Measurements from ENCODE around the gene OSBPL3.
A peak's percentile ranks its signal among the peaks of the same experiment; 100 is the strongest.
"Not testable (repeated sequence)": the region's sequence is repeated elsewhere in the genome, so short reads cannot be mapped to it uniquely, and the experiment has no call there.

OSBPL3 gene

DNA sequence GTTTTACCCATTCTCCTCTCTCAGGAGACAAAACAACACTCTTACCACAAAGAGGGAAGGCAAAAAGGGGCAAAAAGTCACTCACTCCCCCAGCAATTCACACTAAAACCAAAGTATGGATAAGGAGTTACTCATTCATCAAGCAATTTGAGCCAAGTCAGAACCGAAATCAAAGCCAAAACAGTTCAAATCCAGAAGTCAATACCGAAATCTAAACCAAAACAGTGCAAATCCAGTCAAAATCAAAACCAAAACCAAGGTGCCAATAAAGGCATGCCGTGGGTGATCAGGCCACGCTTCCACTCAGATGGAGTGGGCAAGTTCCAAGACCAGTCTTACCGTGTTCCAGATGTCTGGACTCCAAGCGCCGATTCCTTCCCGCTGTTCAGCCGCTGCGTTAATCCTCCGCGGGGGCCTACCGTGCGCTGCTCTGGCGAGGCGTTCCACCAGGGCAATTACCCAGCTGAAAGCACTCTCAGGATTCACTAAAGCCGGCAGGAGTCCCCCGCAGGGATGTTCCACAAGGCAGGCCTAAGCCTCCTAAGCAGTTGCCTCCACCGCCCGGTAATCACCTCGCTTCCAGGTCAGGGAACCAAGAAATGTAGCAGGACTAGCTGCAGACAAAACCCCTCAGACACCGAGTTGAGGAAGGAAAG is 185.1 kb downstream of the OSBPL3 start:
- not testable (repeated sequence) for DNase-seq (ENCODE audit: low read depth in 2 of 2)

DNA sequence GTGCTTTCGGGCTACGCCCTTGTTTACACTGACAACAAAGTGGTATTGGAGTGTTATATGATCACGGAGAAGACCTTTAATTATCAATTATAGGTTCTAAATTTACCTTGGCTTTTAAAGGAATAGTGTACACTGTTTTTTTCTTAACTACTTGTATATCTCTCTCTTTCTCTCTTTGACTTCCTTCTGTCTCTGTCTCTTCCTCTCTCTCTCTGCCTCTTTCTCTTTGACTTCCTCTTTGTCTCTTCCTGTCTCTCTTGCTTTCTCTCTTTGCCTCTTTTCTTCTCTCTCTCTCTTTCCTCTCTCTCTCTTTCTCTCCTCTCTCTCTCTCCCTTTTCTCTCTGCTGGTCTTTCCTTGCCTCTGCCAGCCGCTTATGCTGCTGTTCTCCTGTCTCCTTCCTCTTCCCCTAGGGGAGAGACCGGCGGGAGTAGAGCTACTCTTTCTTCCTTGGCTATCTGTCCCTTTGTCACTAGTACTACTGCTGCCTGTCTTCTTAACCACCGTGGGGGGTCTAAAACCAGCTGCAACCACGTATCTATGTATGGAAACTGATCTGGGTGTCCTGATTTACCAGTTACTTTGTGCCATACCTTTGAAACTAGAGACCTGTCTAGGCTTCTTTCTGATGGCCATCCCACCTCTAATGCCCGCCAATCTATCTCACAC is 185.9 kb downstream of the OSBPL3 start:
- no peak for DNase-seq (ENCODE audit: low read depth in 2 of 2)

DNA sequence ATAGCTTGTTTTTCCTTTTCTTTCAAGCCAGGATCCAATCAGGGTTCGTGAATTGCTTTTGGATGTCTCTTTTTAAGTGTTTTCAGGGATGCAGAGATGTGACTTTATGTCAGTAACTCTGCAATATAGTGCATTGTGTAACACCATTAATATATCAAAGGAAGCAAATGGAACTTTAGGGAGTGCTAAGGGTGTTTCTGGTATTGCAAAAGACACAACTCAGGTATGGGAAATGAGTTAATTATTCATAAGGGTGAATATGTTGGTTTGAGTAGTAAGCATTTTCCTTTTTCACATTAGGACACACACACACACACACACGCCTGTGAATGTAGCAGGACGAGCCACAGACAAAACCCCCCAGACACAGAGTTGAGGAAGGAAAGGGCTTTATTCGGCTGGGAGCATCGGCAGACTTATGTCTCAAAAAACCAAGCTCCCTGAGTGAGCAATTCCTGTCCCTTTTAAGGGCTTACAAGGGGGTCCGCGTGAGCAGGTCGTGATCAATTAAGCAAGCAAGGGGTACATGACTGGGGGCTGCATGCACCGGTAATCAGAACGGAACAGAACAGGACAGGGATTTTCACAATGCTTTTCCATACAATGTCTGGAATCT is 190.9 kb downstream of the OSBPL3 start:
- DNase-seq (ENCODE audit: low read depth in 2 of 2): no peak

DNA sequence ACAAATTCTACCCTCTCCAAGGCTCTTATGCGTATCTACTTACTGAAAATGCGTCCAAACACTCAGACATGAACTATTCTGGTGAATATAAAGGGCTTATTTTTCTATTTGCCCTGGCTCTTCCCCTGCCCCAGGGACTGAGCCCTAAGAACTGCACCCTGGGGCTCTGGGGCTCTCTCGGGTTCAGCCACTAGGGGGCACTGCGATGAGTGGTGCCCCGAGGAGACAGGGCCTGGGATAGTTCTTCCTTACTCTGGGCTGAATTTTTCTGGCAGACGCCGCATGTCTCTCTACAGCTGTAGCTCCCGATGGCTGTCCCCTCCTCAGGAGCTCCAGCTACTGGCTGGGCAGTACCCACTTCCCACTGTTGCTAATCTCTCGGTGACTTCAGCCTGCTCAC is 191.9 kb downstream of the OSBPL3 start:
- no peak for DNase-seq (ENCODE audit: low read depth in 2 of 2)

DNA sequence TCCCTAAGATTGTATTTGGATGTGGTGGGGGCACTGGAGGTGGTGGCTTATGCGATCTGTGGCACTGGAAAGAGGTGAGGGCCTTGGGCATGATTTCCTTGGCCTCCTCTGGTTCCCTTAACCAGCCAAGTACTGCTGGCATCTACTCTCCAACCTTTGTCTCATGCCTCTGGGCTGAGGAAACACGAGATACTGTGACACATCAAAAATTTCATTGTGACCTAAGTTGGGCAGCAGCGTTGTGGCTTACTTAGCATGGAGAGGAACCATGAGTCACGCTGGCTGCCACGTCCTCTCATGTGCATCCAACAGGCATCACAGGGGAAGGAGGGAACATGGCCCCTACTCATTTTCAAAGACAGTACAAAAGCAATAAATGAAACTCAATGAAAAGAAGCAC is 193.0 kb downstream of the OSBPL3 start:
- DNase-seq (ENCODE audit: low read depth in 2 of 2): peak; percentile 60 to 62

DNA sequence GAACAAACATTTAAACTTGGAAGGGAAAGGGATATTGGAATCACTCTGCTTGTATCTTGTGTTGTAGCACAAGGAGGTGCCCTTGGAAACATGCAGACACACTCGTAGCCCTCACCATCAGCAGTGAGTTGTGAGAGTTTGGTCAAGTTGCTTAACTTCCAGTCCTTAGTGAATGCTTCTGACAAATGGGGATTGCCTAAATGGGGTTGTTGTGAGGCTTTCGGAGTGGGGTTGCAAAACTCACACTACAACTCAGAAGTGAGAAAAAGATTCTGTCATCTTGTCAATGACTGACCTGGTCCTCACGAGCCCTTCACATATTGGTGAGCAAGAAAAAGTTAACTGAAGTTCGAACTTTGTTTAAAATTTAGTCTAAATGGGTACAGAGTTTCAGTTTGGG is 193.7 kb downstream of the OSBPL3 start:
- no peak for DNase-seq (ENCODE audit: low read depth in 2 of 2)

DNA sequence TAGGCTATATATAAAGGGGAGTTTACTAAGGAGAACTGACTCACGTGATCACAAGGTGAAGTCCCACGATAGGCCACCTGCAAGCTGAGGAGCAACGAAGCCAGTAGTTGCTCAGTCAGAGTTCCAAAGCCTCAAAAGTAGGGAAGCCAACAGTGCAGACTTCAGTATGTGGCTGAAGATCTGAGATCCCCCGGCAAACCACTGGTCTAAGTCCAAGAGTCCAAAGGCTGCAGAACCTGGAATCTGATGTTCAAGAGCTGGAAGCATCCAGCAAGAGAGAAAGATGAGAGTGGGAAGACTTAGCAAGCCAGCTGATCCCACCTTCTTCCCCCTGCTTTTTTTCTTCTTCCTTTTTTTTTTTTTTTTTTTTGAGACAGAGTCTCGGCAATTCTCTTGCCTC is 195.7 kb downstream of the OSBPL3 start:
- no peak for DNase-seq (ENCODE audit: low read depth in 2 of 2)

DNA sequence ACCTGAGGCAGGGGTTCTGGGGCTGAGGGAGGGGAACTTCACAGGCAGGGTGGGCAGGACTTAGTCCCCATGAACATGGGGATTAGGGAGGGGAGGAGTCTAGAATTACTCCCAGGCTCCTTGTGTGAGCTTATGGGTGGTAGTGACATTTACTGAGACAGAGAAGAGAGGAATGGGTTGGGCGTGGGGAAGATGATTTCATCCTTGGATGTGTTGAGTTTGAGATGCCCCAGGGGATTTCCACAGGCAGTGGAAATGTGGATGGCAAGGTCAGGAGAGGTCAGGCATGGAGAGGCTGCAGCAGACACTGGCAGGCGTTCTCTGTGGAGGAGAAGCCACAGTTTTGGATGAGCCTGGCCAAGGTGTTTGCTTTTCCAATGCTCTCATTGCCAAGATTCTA is 196.3 kb downstream of the OSBPL3 start:
- DNase-seq (ENCODE audit: low read depth in 2 of 2): no peak

DNA sequence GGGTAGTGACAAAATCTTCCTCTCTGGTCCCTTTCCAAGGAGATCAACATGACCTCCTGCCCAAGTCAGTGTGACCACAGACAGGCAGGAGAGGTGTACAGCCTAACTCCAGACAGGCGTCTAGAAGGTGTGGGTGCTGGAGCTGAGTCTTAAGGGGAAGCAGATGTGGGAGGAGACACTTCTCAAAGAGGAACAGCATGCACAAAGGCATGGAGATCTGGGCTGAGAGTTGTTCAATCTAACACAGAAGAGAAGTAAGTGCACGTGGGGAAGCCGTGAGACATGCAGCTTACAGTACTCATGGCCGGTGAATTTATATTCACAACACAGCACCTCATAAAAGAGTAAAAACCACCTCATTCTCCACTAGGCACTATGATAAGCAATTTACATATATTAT is 198.9 kb downstream of the OSBPL3 start:
- DNase-seq (ENCODE audit: low read depth in 2 of 2): no peak

DNA sequence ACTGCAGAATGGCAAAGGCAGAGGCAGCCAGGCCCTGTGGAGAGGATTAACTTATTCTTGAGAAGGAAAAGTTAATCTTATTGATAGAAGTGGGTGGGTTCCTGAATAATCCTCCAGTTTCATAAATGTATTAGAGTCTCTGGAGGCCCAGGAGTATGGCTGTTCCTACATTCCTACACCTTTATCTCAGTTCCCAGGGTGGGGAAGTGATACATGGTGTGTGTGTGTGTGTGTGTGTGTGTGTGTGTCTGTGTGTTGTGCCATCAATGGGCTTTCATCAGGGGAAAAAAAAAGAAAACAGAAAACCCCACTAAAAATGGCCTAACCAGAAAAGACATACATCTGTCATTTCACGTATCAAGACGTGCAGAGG is 200.7 kb downstream of the OSBPL3 start:
- no peak for DNase-seq (ENCODE audit: low read depth in 2 of 2)

DNA sequence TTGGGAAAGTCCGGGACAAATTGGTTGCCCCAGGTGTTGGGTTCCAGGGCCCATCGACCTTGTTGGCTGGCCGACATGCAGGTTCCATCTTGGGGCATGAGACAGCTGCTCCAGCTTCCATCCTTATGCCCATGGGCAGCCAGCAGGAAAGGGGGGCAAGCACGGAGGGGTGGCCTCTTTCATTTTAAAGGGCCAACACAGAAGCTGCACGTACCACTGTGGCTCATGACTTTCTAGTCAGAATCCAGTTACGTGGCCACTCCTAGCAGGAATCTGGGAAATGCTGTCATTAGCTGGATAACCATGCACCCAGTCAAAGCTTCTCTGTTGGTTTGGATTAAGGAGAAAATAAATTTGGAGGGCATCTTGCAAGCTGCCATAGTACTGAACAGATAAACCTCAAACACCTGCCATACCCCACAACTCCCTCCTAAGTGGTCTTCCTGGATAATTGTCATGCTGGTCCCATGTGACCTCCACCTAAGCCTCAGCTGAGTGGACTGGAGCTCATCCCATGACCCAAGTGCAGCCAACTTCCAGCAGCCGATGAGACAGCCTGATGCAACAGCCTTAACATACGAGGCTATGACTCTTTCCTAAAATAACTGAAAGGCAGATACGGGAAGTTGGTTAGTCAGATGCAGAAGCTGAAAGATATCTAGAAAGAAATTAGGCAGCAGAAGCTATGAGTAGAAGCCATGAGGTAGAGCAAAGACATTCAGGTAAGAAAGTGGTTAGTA is 201.3 kb downstream of the OSBPL3 start:
- DNase-seq (ENCODE audit: low read depth in 2 of 2): peak; percentile 53 to 59

DNA sequence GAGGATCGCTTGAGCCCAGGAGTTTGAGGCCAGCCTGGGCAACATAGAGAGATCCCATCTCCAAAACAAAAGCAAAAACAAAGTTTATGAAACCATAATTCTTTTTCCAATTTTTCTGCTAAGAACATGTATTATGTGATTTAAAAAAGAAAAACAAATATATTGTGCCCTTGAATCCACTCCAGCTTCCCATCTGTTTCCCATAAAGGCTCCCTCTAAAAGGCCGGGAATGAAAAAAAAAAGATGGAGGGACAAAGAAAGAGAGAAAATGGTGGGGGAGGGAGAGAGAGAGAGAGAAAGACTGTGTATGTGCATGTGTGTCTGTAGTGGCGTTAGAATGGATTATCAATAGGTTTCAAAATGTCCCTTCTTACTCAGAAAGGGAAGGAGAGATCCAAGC is 202.2 kb downstream of the OSBPL3 start:
- DNase-seq (ENCODE audit: low read depth in 2 of 2): peak in 1 of 2 experiments; percentile 15

DNA sequence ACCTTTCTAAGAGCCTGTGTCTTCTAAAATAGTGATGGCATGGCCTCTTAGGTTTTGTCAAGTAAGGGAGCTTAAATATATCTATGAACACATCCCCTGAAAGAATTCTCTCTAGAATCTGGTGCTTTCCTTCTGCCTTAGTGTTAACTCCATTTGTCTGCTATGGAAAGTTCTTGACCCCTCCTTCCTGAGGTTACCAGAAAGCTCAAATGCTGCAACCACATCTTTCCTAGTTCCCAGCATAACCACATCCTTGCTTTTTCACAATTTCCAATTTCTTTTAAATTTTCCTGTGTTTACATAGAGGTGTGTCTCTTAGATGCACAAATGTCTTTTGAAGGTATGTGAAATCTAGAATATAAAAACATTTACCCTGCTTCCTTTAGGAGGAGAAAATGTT is 206.3 kb downstream of the OSBPL3 start:
- DNase-seq (ENCODE audit: low read depth in 2 of 2): no peak

DNA sequence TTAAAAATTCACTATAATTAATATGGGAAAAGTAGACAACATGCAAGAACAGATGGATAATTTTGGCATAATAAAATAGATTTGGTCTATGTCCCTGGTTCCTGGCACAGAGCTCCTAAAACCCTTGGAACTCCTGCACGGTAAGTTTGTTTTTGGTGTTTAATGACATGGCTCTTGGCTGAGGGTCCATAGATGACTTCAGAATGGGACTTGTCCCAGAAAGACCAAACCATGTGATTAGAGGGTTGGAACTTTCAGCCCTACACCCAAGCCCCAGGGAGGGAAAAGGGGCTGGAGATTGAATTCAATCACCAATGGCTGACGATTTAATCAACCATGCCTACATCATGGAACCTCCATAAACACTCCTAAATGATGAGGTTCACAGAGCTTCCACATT is 210.1 kb downstream of the OSBPL3 start:
- no peak for DNase-seq (ENCODE audit: low read depth in 2 of 2)

DNA sequence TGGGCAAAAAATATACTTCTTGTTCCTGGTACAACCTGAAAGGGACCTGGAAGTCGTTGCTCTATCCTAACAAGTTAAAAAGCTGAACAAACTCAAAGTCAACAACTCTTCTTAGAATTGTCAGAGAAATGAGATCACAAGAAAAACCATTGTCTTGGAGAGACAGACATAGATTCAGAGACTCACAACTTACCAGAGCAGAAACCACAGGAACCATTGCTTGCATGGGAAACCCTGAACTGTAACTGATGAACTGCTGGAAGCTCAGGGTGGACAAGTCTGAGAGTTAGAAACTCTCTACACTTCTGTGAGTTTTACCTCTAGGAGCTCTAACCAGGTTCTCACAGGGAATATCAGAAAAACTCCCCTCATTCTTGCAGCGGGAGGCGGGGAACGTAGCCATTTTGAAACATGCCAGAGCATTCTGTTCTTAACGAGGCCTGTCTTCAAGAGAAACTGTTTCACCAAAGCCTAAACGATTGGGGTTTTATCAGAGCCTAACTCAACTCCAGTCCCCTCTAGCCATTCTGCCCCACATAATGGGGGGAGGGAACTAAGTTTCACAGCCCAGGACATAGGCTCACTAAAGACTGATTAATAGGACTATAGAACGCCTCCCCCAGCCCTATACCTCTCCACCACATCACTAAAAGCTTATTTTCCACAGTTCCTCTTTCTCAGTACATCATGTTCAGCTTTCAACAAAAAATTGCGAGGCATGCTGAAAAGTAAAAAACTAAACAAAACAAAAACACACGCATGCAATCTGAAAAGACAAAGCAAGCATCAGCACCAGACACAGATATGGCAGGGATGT is 210.8 kb downstream of the OSBPL3 start:
- DNase-seq (ENCODE audit: low read depth in 2 of 2): no peak

DNA sequence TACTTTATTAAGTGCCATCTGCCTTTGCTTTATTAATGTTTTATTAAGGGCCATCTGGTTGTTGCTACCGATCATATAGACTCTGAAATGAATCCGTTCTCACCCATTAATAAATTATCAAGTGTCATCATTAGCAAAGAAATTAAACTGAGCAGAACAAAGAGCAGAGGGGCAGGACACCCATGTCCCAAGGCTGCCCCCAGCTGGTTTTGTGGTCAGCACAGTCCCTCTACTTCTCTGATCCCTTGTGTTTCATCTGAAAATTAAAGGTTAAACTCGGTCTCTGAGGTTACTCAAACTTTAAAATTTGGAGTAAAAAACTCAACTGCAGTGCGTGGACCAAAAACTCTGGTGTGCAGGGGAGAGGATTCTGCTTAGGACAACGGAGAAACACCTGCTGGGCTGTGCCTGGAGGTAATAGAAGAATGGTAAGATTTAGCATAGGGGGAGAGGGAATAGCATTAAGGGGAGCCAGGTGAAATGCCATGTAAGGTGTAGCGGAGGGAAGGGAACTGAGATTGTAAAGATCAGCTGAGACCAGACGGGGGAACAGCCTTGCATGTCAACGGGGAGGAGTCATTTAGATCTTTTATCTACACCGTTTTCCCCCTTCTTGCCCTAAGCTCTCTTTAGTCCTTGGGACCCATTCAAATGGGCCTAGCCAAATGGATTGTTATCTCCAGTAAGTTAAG is 212.0 kb downstream of the OSBPL3 start:
- DNase-seq (ENCODE audit: low read depth in 2 of 2): no peak

DNA sequence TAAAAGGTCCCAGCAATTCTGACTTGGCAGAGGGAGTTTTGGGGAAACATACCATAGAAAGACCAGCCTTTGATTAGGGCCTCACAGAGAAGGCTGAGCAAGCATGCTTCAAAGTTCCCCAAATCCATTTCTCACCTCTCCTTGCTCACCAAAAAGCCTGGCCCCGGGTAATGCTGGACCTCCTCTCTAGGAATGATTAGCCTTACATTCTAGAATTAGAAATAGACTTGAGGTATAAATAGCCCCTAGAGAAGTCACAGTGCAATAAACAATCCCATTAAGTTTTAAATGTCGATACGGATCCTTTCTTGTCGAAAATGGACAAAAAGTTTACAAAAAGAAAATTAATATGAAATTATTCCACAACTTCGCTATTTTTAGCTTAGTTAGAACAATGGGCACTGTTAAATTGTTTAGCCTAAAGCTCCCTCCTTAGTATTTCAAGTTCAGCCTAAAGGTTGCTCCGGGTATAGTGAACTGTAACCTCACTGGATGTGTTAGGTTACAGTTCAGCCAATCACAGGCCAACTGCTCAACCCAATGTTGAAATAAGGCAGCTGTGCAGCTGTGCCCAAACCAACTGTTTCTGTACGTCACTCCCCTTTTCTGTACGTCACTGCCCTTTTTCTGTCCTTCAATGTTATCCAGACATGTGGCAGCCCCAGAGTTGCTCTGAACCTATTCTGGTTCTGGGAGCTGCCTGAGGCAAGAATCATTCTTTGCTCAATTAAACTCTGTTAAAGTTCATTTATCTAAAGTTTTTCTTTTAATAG is 214.8 kb downstream of the OSBPL3 start:
- no peak for DNase-seq (ENCODE audit: low read depth in 2 of 2)

DNA sequence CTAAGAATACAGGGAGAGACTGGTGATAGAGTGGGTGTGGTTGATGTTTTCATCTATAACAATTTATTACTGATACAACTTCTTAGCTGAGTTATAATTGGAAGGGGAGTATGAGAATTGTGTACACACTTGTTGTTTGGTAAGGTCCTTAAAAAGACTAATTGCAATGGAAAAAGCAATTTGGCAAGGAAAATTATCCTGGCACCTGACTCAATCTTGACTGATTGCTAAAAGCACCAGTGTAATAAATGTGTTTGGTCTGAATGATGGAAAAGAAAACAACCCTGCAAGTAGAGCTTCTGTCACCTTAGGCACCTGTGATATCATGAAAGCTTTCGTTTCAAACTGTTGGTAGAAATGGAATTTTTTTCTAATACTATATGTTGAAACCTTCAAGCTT is 216.0 kb downstream of the OSBPL3 start:
- DNase-seq (ENCODE audit: low read depth in 2 of 2): no peak

DNA sequence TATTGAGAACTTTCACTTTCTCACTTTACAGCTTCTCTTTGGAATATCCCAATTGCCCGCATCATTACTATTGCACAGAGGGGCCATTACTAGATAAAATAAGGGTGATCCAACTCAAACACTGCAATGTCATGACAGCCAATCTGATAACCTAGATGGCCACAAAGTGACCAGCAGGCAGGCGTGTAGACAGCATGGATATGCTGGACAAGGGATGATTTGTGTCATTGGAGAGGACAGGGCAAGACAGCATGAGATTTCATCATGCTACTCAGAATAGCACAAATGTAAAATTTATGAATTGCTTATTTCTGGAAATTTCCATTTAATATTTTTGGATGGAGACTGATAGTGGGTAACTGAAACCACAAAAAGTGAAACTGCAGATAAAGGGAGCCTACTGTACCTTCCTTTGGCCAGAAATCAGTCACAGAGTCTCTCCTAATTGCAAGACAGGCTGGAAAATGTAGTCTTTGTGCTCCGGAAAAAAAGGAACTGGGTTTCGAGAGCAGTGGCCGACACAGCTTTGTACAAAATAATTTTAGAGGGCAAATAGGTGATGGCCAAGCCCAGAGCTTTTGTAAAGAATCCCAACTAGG is 216.6 kb downstream of the OSBPL3 start:
- DNase-seq (ENCODE audit: low read depth in 2 of 2): no peak

DNA sequence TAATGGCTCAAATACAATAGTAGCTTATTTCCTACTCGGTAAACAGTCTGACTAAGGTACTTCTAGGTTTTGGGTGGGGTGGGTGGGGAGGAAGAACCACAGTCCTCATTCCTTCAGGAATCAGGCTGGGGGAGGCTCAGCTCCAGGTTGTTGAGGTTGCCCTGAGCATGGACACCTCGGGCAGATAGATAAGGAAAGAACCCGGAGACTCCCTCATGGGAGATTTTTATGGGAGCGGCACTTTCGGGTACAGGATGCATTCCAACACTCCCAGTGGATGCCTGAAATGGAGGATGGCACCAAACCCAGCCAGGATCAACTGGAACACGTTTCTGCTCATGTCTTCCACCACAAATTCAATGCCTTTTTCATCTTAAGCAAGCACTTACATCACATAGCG is 217.2 kb downstream of the OSBPL3 start:
- DNase-seq (ENCODE audit: low read depth in 2 of 2): no peak
